GM15510 (cell line): ENCODE data around the gene SWI5.

Source experiments
- POLR2A ChIP-seq: IDR thresholded peaks from 3 replicates; pipeline ENCODE4 v1.6.1; 2011; ENCODE audit warnings: borderline replicate concordance; ENCODE audit not compliant: insufficient read length; ENCODE audit errors: extremely low read depth

The SWI5 gene

DNA sequence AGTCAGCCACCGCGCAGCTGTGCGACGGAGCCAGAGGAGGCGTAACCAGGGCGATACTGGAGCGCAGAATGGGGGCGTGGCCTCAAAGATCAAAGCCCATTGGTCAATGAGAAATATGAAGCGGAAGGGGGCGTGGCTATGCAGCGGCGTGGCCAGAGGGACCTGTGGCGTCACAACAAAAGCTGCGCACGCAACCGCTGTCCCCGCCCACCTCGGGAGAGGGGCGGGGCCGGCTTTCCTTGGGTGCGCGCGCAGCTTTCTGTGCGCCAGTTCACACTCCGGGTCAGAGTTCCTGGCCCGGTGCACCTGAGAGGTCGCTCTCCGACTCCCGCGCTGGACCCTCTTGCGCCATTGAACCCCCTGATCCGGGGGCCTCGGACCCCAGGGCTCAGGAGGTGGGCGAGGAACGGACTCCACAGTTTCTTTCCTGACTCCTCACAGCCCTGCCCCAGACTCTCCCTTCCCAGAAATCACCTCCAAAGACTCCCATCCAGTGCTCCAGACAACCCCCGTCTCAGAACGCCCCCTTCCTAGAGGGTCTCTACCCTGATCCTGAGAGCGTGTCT, at the start of gene SWI5:
Gene SWI5, plus strand, starts transcription at position 269 of the 566 bp plus-strand sequence.
- TF ChIP-seq POLR2A: peak; percentile 99

DNA sequence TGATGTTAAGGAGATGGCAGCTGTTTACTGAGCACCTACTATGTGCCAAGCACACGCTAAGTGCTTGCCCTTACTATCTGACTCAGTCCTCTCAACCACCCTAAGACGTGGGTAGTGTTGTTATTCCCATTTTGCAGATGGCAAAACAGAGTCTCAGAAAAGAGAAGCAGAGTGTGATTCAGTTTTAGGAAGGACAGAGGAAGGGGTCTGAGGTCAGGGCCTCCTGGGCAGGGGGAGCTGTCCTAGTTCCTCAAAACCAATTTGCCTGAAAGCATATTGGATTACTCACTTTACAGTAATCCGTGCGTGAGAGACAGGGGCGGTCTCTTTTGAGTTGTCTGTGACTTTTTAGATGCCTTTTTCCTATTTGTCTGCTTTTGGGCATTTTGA, 49.7 kb upstream of the SWI5 start:
- TF ChIP-seq POLR2A: no peak

DNA sequence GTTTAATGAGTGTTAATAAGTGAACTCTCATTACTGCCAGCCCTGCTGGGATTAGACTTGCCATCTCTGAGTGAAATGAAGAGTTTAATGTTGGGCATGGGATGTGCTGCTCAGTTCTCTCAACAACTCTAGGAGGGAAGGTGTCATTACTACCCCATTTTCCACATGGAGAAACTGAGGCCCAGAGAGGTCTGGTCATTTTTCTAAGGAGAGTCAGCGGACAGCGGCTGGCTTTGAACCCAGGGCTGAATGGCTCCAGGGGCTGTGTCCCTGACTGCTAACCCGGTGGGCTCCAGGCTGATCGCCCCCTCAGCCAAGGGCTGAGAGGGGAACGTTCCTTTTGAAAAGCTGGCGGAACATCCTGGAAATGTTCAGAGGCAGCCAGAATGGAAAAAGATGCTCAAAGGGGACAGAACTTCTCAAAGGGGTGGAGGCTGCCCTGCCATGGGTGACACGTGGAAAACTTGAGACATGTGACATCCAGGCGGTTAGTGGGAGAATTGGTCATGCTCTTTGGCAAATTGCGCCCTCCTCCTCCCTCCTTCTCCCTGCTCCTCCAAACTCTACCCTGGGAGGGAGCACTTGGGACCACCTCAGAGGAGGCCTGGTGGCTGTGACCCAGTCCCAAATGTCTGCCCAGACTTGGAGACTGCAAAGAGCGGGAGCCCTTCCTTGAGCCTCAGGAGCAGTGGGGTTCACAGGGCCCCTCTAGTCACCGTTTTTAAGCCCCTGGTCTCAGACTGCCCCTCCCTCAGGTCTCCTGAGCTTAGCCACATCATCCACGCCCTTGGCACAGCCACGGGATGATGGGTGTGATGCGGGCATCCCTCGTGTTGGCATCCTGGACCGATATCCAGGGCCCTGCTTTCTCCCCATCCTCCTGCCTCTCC, 44.2 kb upstream of the SWI5 start:
- no peak for TF ChIP-seq POLR2A

GRCh38 chr9:128232528-128233428, 43.3 kb upstream of the SWI5 start:
- no peak for TF ChIP-seq POLR2A

DNA sequence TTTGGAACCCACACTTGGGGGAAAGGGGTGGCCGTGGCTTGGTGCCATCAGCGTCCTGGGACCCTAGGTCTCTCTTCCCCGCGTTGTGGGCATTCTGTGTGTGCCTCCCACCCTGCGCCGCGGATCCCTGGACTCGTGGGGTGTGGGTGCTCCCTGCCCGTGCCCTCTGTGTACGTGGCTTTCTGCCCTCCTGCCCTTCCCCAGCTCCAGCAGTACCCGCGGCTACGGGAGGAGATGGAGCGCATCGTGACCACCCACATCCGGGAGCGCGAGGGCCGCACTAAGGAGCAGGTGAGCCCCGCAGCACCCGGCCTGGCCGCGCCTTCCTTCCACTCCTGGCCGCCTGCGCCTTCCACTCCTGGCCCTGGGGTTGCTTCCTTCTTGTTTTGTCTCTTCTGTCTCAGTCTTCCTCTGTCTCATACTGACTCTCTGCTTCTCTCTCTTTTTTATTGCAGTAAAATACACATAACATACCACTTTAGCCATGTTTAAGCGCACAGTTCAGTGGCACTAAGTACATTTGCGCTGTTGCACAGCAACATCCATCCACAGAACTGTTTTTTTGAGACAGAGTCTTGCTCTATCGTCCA, 42.2 kb upstream of the SWI5 start:
- TF ChIP-seq POLR2A: no peak

GRCh38 chr9:128242124-128242523, 34.0 kb upstream of the SWI5 start:
- no peak for TF ChIP-seq POLR2A

GRCh38 chr9:128242828-128243214, 33.3 kb upstream of the SWI5 start:
- no peak for TF ChIP-seq POLR2A

GRCh38 chr9:128243215-128244018, 32.7 kb upstream of the SWI5 start:
- TF ChIP-seq POLR2A: no peak

DNA sequence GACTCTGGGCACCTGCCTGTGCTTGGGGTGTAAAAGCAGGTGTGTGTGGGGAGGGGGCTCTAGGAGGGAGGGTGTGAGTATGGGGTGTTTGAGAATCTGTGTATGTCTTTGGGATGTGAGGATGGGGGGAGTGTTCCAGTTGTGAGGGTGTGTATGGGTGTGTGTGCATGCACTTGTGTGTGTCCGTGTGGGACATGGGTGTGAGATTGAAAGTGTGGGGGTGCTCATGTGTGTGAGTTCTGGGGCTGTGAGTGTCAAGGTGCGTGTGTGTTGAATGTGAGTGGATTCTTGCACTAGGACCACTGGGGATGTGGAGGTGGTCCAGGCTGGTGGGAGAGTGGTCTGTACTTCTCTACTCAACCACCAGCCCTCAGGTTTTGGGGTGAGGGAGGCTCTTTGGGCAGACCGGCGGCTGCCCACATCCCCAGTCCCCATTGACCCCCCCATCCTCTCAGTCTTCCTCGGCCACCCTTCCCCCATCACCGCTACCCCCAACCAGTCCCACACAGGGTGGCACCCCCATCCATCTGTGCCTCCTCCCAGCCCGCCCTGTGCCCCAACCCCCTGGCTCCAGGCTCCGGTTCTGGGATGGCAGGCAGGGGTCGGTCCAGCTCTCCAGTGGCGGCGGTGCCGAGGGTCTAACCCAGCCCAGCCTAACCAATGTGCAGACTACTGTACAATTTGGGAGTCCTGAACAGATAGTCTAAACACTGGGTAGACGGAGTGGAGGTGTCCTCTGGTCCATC, 31.8 kb upstream of the SWI5 start:
- TF ChIP-seq POLR2A: no peak

- no peak for TF ChIP-seq POLR2A
These were observed 31.2 kb upstream of the SWI5 start for GRCh38 chr9:128244837-128245231.

DNA sequence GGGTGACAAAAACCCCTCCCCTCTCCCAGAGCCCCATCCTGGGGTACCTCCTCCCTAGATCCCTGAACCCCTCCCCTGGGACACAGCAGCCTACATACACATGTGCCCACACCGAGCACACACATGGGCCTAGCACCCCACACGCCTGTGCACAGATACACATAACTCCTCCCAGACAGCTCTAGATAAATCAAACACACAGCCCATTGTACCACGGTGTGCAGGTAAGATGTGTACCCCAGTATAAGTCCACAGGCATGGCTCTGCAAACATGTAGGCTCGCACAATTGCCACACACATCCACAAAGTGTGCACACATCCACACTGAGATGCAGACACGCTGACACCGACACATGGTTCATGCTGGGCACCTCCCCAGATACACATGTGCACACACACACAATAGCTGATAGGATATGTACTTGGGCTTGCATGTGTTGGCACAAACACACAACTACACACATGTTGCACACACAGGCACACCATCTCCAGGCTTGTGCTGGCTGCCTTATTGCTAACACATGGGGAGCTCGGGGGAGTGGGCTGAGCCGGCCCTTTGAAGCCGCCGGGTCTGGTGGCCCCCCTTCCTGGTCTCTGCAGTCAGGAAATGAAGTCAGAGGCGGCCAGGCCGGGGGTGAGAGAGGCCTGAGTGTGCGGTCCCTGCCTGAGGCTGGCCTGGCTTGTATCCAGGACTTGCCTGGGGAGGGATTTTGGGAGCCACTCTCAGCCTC, 30.5 kb upstream of the SWI5 start:
- TF ChIP-seq POLR2A: no peak

DNA sequence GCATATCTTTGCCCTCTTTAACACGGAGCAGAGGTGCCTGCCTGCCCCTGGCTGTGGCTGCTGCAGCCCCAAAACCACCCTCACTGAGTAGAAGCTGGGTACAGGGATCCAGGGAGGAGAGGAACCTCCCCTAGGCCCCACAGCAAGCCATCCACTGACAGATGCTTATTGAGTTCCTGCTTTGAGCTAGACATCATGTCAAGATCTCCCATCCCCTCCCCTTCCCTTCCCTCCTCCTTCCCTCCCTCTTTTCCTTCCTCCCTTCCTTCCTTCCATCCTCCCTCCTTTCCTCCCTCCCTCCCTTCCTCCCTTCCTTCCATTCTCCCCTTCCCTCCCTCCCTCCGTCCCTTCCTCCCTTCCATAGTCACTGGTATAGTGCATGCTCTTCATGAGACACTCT, 29.6 kb upstream of the SWI5 start:
- no peak for TF ChIP-seq POLR2A
